Stimulated activated CD4-positive, alpha-beta T cell treated with anti-CD3 and anti-CD28 coated beads, Interleukin-4, amount 100 ng/mL, for 4 hours (primary cell): Measurements from ENCODE around the gene TRIM10.

Experiments used
- DNase-seq, 2 experiments: peaks; one replicate each; pipeline ENCODE4 v3.0.0-alpha.2; 2020

TRIM10 gene, protein sequence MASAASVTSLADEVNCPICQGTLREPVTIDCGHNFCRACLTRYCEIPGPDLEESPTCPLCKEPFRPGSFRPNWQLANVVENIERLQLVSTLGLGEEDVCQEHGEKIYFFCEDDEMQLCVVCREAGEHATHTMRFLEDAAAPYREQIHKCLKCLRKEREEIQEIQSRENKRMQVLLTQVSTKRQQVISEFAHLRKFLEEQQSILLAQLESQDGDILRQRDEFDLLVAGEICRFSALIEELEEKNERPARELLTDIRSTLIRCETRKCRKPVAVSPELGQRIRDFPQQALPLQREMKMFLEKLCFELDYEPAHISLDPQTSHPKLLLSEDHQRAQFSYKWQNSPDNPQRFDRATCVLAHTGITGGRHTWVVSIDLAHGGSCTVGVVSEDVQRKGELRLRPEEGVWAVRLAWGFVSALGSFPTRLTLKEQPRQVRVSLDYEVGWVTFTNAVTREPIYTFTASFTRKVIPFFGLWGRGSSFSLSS

GRCh38 chr6:30160785-30161531, at the start of gene TRIM10:
Gene TRIM10, minus strand, starts transcription at chr6:30161211. Its CDS starts 353 bp downstream, at chr6:30160858.
- DNase-seq = no peak

GRCh38 chr6:30207619-30208295, 46.7 kb upstream of the TRIM10 start:
- DNase-seq = no peak

DNA sequence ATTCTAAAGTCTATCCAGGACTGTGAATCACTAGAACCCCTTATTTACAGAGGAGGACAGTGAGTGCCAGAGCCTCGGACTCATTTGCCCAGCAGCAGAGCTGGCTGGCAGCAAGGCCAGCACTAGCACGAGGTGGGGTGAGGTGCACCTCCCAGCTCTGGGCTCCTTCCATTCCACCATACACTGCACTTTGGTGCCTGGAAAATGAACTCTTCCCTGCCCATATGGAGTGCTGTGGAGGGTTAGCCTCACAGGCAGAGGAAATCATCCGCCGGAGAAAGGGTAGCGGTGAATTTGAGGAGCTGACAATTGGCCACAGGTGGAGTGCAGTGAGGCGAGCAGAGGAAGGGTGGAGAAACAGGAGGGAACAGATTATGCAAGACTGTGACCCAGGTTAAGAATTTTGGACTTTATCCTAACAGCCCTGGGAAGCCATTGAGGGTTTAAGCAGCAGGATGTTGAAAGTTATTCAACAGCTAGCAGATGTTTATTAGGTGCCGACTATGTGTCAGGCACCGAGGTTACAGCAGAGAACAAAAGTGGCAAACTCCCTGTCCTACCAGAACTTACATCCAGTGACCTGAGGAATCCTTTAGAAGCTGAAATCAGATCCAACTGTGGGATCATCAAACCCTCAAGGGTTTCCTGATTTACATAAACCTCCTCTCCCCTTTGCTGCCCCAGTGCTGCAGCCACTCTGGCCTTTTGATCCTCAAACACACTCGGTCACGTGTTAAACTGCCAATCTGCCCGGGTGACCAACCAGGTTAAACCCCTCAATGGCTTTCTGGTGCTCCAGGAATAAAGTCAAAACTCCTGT, 46.0 kb upstream of the TRIM10 start:
- DNase-seq = no peak

- no peak for DNase-seq
Measured at GRCh38 chr6:30206152-30206551, 45.1 kb upstream of the TRIM10 start.

GRCh38 chr6:30204116-30204515, 43.1 kb upstream of the TRIM10 start:
- no peak for DNase-seq

DNA sequence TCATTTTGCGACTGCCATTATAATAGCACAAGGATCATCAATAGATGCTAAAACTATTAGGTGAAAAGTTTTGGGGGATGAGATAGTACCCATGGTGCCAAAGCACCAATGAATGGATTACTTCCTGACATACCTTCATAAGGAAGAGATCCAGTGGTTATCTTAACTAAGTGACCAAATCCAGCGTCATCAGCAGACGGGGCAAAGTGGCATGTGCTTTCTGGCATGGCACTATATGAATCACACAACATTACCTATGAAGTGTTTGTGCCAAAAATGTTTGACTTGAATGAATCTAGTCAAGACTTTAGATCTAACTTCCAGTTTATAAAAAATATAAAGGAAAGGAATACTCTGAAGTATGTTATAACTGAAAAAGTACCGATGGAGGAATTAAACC, 41.4 kb upstream of the TRIM10 start:
- DNase-seq = no peak

- DNase-seq = no peak
Measured at GRCh38 chr6:30200551-30201281, 39.7 kb upstream of the TRIM10 start.

GRCh38 chr6:30198166-30199084, 37.4 kb upstream of the TRIM10 start:
- DNase-seq = no peak

DNA sequence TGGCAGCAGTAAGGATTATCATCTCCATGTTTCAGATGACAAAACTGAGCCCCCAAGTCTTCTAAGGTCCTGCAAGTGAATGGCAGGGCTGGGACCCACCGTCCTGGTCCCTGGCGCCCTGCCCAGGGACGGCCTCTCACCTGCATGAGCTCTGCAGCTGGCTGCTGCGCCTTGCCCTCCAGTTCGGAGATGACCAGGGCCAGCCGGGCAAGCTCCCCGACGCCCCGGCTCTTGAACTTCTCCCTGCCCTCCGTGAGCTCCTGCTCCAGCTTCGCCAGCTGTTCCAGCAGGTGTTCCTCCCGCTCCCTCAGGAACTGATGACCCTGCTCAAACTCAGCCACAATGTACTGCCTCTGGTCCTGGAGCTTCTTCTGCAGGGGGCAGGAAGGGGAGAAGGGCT, 35.4 kb upstream of the TRIM10 start:
- no peak for DNase-seq

- no peak for DNase-seq
Measured at GRCh38 chr6:30195951-30196350, 34.9 kb upstream of the TRIM10 start.

- no peak for DNase-seq
Measured at GRCh38 chr6:30194797-30195690, 34.0 kb upstream of the TRIM10 start.

- DNase-seq = no peak
Measured at GRCh38 chr6:30192076-30192475, 31.1 kb upstream of the TRIM10 start.

- no peak for DNase-seq
Measured at GRCh38 chr6:30188541-30188940, 27.5 kb upstream of the TRIM10 start.

DNA sequence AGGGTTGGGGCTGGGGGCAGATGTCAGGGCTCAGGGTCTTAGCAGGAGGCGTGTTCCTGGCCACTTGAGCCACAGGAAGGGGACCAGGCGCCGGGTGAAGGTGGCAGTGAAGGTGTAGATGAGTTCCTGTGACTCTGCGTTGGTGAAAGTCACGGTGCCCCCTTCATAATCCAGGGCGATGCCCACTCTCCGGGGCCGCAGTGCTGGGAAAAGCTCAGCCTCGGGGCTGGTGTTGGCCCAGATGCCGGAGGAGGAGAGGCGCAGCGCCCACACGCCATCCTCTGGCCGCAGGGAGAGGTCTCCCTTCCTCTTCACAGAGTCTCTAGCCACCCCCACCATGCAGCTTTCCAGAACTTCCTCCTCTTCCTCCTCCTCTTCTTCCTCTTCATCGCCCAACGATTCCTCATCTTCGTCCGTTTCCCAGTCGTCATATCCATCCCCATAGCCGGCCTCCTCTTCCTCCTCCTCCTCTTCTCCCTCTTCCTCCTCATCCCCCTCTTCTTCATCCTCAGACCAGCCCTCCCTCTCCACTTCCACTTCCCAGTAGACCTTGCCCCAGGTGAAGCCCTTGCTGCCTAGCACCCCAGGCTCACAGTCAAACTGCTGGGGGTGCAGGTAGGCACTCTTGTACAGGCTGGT, 25.0 kb upstream of the TRIM10 start:
- DNase-seq = no peak

DNA sequence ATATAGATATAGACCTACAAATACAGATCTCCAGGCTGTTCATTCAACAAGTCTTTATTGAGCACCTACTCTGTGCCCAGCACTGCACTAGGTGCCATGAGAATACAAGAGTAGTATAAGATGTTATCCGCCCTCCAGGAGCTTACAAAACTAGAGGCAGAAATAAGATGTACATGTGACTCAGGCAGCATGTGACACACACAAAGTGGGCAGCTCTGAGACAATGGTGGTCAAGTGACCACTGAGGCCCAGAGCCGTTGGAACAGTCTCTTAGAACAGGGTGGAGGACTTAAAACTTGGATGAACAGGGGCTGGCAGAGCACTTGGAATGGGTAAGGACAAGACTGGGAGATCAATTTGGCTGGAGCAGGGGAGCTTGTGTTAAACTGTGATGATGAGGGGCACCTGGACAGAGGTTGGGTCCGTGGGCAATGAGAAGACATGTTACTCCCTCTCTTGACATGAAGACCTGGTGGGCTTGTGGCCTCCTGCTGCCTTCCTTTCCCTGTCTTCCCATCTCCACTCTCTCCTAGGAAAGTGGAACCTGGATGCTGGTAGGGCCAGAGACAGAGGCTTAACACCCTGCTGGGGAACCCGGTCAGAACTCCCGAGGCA, 23.5 kb upstream of the TRIM10 start:
- DNase-seq = no peak

DNA sequence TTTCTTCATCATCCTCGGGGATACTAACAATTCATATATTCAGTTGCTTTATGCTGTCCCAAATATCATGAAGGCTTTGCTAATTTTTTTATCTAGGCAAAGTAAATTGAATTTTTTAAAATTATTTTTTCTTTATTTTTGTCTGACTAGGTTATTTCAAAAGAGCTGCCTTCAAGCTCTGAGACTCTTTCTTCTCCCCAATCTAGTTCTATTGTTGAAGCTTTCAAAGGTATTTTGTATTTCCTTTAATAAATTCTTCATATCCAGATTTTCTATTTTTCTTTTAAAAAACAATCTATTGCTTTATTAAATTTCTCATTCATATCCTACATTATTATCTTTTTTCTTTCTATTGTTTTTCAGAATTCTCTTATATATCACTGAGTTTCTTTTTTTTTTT, 19.1 kb upstream of the TRIM10 start:
- DNase-seq = no peak

DNA sequence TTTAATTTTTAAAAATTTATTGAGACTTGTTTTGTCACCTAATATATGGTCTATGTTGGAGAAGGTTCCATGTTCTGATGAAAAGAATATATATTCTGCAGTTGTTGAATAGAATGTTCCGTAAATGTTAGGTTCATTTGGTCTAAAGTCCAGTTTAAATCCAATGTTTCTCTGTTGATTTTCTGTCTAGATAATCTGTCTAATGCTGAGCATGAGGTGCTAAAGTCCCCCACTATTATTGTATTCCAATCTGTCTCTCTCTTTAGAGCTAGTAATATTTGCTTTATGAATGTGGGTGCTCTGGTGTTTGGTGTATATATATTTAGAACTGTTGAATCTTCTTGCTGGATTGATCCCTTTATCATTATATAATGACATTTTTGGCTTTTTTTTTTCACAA, 17.8 kb upstream of the TRIM10 start:
- no peak for DNase-seq

GRCh38 chr6:30175765-30176164, 14.8 kb upstream of the TRIM10 start:
- no peak for DNase-seq

DNA sequence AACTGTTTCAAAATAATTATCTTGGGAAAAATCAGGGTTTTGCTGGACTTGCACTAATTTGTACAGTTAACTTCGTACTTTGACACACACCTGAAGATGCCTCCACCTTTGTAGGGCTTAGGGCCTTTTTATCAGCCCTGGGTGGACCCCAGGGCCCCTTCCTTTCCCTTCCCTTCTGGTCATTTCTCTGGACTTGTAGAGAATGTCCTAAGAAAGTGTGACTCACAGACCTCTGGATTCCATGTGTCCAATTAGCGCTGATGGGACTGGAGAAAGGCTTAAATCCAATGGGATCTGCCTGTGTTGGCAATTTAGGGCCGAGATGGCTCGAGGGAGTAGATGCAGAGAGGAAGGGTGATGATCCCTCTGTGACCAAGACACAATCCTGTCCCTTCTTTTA, 11.7 kb upstream of the TRIM10 start:
- DNase-seq = no peak
